Measurements from ENCODE around the gene ABLIM3.
"Not testable (repeated sequence)": the region's sequence is repeated elsewhere in the genome, so short reads cannot be mapped to it uniquely, and the experiment has no call there.

The ABLIM3 gene

GRCh38 chr5:149175346-149176105 lies 34.2 kb downstream of the ABLIM3 start:
- no peak for TF ChIP-seq CTCF (conservative IDR thresholded peaks at IDR 0.05; ENCODE audit: low read depth, low read length)
- H3K4me3 ChIP-seq (ENCODE audit: low read length), result no peak overlapping the region
- no peak for DNase-seq (ENCODE audit: low read depth)

- no peak for DNase-seq (ENCODE audit: low read depth)
- no peak overlapping the region for H3K4me3 ChIP-seq (ENCODE audit: low read length)
- no peak for TF ChIP-seq CTCF (conservative IDR thresholded peaks at IDR 0.05; ENCODE audit: low read depth, low read length)
These were observed 36.1 kb downstream of the ABLIM3 start for GRCh38 chr5:149177339-149177843.

- H3K4me3 ChIP-seq (ENCODE audit: low read length), result no peak overlapping the region
- TF ChIP-seq CTCF (conservative IDR thresholded peaks at IDR 0.05; ENCODE audit: low read depth, low read length), result no peak
- no peak for DNase-seq (ENCODE audit: low read depth)
These were observed 36.7 kb downstream of the ABLIM3 start for GRCh38 chr5:149177911-149178565.

GRCh38 chr5:149181732-149182131 lies 40.4 kb downstream of the ABLIM3 start:
- no peak for TF ChIP-seq CTCF (conservative IDR thresholded peaks at IDR 0.05; ENCODE audit: low read depth, low read length)
- no peak for DNase-seq (ENCODE audit: low read depth)
- no peak overlapping the region for H3K4me3 ChIP-seq (ENCODE audit: low read length)

GRCh38 chr5:149182241-149182640 lies 40.9 kb downstream of the ABLIM3 start:
- H3K4me3 ChIP-seq (ENCODE audit: low read length), result no peak overlapping the region
- no peak for TF ChIP-seq CTCF (conservative IDR thresholded peaks at IDR 0.05; ENCODE audit: low read depth, low read length)
- DNase-seq (ENCODE audit: low read depth), result no peak

GRCh38 chr5:149185067-149185466 lies 43.8 kb downstream of the ABLIM3 start:
- TF ChIP-seq CTCF (conservative IDR thresholded peaks at IDR 0.05; ENCODE audit: low read depth, low read length), result no peak
- no peak overlapping the region for H3K4me3 ChIP-seq (ENCODE audit: low read length)
- no peak for DNase-seq (ENCODE audit: low read depth)

- no peak for DNase-seq (ENCODE audit: low read depth)
- no peak for TF ChIP-seq CTCF (conservative IDR thresholded peaks at IDR 0.05; ENCODE audit: low read depth, low read length)
- H3K4me3 ChIP-seq (ENCODE audit: low read length), result no peak overlapping the region
These were observed 45.2 kb downstream of the ABLIM3 start for GRCh38 chr5:149186506-149186905.

GRCh38 chr5:149187617-149188016 lies 46.3 kb downstream of the ABLIM3 start:
- not testable (repeated sequence) for DNase-seq (ENCODE audit: low read depth); H3K4me3 ChIP-seq (ENCODE audit: low read length)

Data from retinal pigment epithelial cell (primary cell).